GM12873 (cell line): Measurements from ENCODE around the gene ALX4.

Experiments
- CTCF ChIP-seq: IDR thresholded peaks from 2 replicates; pipeline ENCODE4 v1.5.1; 2012; ENCODE audit warnings: low read depth, mild to moderate bottlenecking, moderate library complexity, low read length, control low read depth; ENCODE audit not compliant: insufficient read depth; ENCODE audit errors: missing control alignments

ALX4 gene

DNA sequence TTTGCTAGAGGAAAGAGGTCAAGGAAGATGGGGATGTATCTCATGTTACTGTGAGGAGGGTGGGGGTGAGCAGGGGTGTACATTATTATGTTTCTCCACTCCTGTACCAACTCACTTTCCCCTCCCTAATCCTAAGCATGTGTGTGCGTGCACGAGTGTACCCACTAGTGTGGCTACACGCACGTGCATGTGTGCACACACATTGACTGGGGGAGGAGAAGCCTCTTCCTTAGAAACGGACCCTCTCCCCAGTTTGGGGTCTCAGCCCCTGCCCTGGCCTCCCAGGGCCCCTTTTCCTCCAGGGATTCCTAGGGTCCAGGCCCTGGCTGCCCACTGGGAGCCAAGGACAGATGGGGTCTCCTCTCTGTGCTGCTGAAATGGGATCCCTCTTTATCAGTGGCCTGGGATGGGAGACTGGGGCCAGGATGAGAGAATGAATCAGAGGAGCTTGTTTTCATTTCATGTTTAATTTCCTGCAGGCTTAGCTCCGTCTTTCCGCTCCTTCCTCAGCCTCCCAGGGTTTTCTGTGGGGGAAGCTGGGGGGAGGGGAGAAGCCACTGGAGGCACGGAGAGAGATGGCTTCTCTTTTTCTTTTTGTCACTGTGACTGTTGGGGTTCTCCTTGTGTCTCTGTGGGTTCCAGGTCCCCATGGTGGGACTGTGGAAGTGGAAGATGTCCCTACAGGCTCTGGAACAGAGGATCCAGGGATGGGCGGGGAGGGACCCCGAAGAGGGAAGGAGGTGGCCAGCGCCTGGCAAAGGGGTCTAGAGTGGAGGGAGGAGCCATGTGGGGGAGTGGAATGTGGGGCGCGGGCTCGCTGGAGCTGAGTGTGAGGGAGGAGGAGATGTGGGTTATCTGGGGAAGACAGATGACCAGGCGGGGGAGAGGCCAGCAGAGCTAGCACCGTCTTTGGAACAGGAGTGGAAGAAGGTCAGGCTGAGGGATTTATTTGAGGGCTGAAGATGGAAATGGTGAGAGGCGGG, 40.3 kb downstream of the ALX4 start:
- TF ChIP-seq CTCF, result no peak

- no peak for TF ChIP-seq CTCF
Measured at GRCh38 chr11:44268614-44269080, 41.3 kb downstream of the ALX4 start.

DNA sequence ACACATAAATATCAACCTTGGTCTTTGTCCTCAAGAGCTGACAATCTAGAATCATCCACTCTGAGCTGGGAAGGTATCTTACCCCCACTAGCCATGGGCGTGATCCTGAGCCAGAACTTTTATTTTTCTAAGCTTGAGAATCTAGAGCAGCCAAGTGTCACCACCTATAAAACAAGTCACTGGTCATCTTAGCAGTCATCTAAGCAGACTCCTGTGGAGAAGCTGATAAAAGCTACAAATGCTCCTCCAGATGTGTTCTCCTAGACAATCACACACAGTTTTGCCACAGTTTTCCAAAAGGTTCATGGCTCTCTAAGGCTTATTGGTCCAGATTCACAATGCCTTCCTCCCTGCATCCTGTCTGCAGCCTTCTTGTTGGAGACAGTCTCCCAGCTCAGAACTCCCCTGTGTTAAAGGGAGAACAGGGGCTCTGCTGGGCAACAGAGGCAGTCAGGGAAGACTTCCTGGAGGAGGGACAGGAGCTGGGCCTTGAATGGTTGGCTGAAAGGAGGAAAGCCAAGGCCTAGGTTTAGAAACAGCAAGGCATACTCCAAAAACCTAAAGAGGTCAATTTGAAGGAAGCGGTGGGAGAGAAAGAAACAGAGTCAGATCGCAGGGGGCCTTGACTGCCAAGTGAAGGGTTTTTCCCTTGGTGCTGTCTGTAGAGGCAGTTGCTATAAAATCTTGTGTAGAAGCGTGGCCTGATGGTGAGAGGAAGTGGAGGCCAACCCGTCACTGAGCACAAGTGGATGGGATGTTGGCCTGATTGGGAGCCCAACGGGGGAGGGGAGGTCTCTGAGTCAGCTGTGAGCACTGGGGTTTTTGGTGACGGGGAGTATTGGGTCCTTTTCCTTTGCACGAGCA, 42.0 kb downstream of the ALX4 start:
- TF ChIP-seq CTCF, result no peak

GRCh38 chr11:44267006-44267749, 42.8 kb downstream of the ALX4 start:
- no peak for TF ChIP-seq CTCF

GRCh38 chr11:44266056-44266780, 43.7 kb downstream of the ALX4 start:
- TF ChIP-seq CTCF, result no peak

DNA sequence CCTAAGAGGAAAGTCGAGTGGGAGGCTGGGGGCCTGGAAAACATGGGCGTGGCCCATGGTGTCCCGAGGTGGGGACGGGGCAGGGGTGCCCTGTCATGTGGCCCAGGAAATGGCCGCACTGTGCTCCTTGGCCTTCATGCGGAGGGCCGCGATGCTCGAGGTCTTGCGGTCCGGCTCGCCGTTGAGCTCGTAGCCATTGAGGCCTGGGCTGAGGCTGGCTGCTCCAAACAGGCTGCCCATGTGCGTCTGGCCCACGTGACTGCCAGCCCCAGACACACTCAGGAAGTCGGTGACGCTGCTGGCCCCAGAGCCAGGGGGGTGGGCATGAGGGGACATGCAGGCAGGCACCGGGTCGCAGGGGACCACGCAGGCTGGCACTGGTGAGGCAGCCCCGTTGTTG, 45.2 kb downstream of the ALX4 start:
- TF ChIP-seq CTCF, result no peak
